Measurements from ENCODE around the gene SLF2. TPM values are rescaled to one million over a fixed set of nuclear protein-coding genes. Genes with fewer than 3 reads are reported as not detected.
"Not testable (repeated sequence)": the region's sequence is repeated elsewhere in the genome, so short reads cannot be mapped to it uniquely, and the experiment has no call there.

Gene SLF2
- total RNA-seq, 1 experiment from 2014 or later, result 13.6 TPM

GRCh38 chr10:100882671-100883311 is 30.0 kb upstream of the SLF2 start:
- intact Hi-C loops (cut with micrococcal nuclease; ENCODE audit: unreplicated experiment), result no loop called here
- Histone ChIP-seq H3F3A (ENCODE audit: insufficient read depth, low read depth) (no peaks in the 10 kb centered on the region), H3K4me2 (no peak overlapping the region), H4K20me1 (ENCODE audit: insufficient read depth) (no peaks in the 10 kb centered on the region), H2AFZ (no peak overlapping the region), H3K4me3 (no peak overlapping the region), H3K9me2 (ENCODE audit: insufficient read depth) (no peaks in the 10 kb centered on the region), H3K27me3 (ENCODE audit: insufficient read depth, low read depth) (0 out of 2 replicates have a peak, but pooled peaks cover under 1% of the 10 kb centered on the region), H3K4me1 (replicated peaks; ENCODE audit: insufficient read depth) (no peaks in the 10 kb centered on the region), H3K36me3 (ENCODE audit: low read depth) (no peaks in the 10 kb centered on the region), H3K79me2 (ENCODE audit: low read depth) (no peaks in the 10 kb centered on the region), H3K9me3 (ENCODE audit: insufficient read depth, low read depth) (no peaks in the 10 kb centered on the region), H3K27ac (no peak overlapping the region)
- POLR2A ChIA-PET (ENCODE audit: unreplicated experiment), result no interaction called here
- no TSS peak for BruUV-seq (replicated peaks)
- CTCF ChIA-PET, result no interaction called here
- no peak for TF ChIP-seq EZH2 (IDR thresholded peaks at IDR 0.05; ENCODE audit: low read depth)
- TF ChIP-seq CTCF (conservative IDR thresholded peaks at IDR 0.05), result no peak
- DNase-seq, result no peak

GRCh38 chr10:100883312-100883821 is 29.4 kb upstream of the SLF2 start:
- Histone ChIP-seq H3K27me3 (ENCODE audit: insufficient read depth, low read depth) (no peaks in the 10 kb centered on the region), H2AFZ (no peak overlapping the region), H3K9me2 (ENCODE audit: insufficient read depth) (no peaks in the 10 kb centered on the region), H3K4me3 (no peak overlapping the region), H3K36me3 (ENCODE audit: low read depth) (no peaks in the 10 kb centered on the region), H3K9me3 (ENCODE audit: insufficient read depth, low read depth) (no peaks in the 10 kb centered on the region), H3K79me2 (ENCODE audit: low read depth) (no peaks in the 10 kb centered on the region), H3K4me1 (replicated peaks; ENCODE audit: insufficient read depth) (no peaks in the 10 kb centered on the region), H3F3A (ENCODE audit: insufficient read depth, low read depth) (no peaks in the 10 kb centered on the region), H4K20me1 (ENCODE audit: insufficient read depth) (no peaks in the 10 kb centered on the region), H3K4me2 (no peak overlapping the region), H3K27ac (no peak overlapping the region)
- no peak for TF ChIP-seq CTCF (conservative IDR thresholded peaks at IDR 0.05)
- TF ChIP-seq EZH2 (IDR thresholded peaks at IDR 0.05; ENCODE audit: low read depth), result no peak
- DNase-seq, result no peak
- ChIA-PET CTCF (interaction anchor here (0.6 kb wide), 1 partner anchor 546 kb away, joined by 3 read pairs; no protein-coding TSS in a partner anchor), POLR2A (ENCODE audit: unreplicated experiment) (no interaction called here)
- intact Hi-C loops (cut with micrococcal nuclease; ENCODE audit: unreplicated experiment), result no loop called here
- BruUV-seq (replicated peaks), result no TSS peak

- DNase-seq; H3K27me3 ChIP-seq (ENCODE audit: insufficient read depth, low read depth); H3K4me3 ChIP-seq; BruUV-seq (replicated peaks); H4K20me1 ChIP-seq (ENCODE audit: insufficient read depth); H3K36me3 ChIP-seq (ENCODE audit: low read depth); H2AFZ ChIP-seq; POLR2A ChIA-PET (ENCODE audit: unreplicated experiment); H3K4me2 ChIP-seq; H3K9me3 ChIP-seq (ENCODE audit: insufficient read depth, low read depth); CTCF ChIA-PET; H3K27ac ChIP-seq; H3K79me2 ChIP-seq (ENCODE audit: low read depth); H3F3A ChIP-seq (ENCODE audit: insufficient read depth, low read depth); H3K4me1 ChIP-seq (replicated peaks; ENCODE audit: insufficient read depth); H3K9me2 ChIP-seq (ENCODE audit: insufficient read depth): not testable (repeated sequence)
- intact Hi-C loops (cut with micrococcal nuclease; ENCODE audit: unreplicated experiment), result loop anchor here (5.0 kb wide), 1 partner anchor 127 kb away; no protein-coding TSS in a partner anchor
Observed at GRCh38 chr10:100885611-100886010, 27.2 kb upstream of the SLF2 start.

Measured in PC-9 (cell line).